Measurements from ENCODE around the gene PRKCH. TPM values are rescaled to one million over a fixed set of nuclear protein-coding genes. Genes with fewer than 3 reads are reported as not detected.
A peak's percentile ranks its signal among the peaks of the same experiment; 100 is the strongest.

Gene PRKCH
- total and polyA plus RNA-seq, 2 of the 13 experiments (the other 11 are each of a cell fraction or from before 2014, with no cell fraction given): 0.48 to 1.3 TPM

DNA sequence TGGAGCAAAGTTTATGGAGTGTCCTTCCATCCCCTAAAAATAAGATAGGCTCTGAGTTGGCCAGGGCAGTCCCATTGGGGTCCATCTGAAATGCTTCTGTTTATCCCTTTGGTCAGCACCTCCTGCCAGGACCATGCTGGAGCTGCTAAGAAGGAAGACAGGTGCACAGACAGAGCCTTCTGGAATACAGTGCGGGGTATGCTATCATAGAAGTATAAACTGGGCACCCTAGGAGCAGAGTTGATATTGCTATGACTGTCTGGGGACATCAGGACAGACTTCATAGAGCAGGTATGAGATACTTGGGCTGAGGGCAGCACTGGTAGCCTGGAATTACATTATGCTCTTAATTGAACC is 203.5 kb downstream of the PRKCH start (continued):
- TF ChIP-seq, protein P1, sequence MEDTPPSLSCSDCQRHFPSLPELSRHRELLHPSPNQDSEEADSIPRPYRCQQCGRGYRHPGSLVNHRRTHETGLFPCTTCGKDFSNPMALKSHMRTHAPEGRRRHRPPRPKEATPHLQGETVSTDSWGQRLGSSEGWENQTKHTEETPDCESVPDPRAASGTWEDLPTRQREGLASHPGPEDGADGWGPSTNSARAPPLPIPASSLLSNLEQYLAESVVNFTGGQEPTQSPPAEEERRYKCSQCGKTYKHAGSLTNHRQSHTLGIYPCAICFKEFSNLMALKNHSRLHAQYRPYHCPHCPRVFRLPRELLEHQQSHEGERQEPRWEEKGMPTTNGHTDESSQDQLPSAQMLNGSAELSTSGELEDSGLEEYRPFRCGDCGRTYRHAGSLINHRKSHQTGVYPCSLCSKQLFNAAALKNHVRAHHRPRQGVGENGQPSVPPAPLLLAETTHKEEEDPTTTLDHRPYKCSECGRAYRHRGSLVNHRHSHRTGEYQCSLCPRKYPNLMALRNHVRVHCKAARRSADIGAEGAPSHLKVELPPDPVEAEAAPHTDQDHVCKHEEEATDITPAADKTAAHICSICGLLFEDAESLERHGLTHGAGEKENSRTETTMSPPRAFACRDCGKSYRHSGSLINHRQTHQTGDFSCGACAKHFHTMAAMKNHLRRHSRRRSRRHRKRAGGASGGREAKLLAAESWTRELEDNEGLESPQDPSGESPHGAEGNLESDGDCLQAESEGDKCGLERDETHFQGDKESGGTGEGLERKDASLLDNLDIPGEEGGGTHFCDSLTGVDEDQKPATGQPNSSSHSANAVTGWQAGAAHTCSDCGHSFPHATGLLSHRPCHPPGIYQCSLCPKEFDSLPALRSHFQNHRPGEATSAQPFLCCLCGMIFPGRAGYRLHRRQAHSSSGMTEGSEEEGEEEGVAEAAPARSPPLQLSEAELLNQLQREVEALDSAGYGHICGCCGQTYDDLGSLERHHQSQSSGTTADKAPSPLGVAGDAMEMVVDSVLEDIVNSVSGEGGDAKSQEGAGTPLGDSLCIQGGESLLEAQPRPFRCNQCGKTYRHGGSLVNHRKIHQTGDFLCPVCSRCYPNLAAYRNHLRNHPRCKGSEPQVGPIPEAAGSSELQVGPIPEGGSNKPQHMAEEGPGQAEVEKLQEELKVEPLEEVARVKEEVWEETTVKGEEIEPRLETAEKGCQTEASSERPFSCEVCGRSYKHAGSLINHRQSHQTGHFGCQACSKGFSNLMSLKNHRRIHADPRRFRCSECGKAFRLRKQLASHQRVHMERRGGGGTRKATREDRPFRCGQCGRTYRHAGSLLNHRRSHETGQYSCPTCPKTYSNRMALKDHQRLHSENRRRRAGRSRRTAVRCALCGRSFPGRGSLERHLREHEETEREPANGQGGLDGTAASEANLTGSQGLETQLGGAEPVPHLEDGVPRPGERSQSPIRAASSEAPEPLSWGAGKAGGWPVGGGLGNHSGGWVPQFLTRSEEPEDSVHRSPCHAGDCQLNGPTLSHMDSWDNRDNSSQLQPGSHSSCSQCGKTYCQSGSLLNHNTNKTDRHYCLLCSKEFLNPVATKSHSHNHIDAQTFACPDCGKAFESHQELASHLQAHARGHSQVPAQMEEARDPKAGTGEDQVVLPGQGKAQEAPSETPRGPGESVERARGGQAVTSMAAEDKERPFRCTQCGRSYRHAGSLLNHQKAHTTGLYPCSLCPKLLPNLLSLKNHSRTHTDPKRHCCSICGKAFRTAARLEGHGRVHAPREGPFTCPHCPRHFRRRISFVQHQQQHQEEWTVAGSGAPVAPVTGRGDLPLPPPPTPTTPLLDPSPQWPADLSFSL (CRISPR knock-in tag; IDR thresholded peaks at IDR 0.05): no peak
- TF ChIP-seq ADNP (CRISPR knock-in tag; IDR thresholded peaks at IDR 0.05): no peak
- no peak for TF ChIP-seq HOXD1 (CRISPR knock-in tag; IDR thresholded peaks at IDR 0.05)
- TF ChIP-seq MEF2D (CRISPR knock-in tag; IDR thresholded peaks at IDR 0.05): no peak
- TF ChIP-seq ZNF558 (CRISPR knock-in tag; IDR thresholded peaks at IDR 0.05; ENCODE audit: borderline replicate concordance): no peak
- no peak for TF ChIP-seq ZNF629 (CRISPR knock-in tag; conservative IDR thresholded peaks at IDR 0.05)
- TF ChIP-seq FOXJ3 (CRISPR knock-in tag; IDR thresholded peaks at IDR 0.05; ENCODE audit: borderline replicate concordance): 0 out of 2 replicates have a peak, but pooled peaks have one; percentile 5
- no peak for TF ChIP-seq ZNF773 (CRISPR knock-in tag; IDR thresholded peaks at IDR 0.05; ENCODE audit: borderline replicate concordance)
- TF ChIP-seq, protein P2, sequence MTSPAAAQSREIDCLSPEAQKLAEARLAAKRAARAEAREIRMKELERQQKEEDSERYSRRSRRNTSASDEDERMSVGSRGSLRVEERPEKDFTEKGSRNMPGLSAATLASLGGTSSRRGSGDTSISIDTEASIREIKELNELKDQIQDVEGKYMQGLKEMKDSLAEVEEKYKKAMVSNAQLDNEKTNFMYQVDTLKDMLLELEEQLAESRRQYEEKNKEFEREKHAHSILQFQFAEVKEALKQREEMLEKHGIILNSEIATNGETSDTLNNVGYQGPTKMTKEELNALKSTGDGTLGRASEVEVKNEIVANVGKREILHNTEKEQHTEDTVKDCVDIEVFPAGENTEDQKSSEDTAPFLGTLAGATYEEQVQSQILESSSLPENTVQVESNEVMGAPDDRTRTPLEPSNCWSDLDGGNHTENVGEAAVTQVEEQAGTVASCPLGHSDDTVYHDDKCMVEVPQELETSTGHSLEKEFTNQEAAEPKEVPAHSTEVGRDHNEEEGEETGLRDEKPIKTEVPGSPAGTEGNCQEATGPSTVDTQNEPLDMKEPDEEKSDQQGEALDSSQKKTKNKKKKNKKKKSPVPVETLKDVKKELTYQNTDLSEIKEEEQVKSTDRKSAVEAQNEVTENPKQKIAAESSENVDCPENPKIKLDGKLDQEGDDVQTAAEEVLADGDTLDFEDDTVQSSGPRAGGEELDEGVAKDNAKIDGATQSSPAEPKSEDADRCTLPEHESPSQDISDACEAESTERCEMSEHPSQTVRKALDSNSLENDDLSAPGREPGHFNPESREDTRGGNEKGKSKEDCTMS (CRISPR knock-in tag; conservative IDR thresholded peaks at IDR 0.05): no peak
- TF ChIP-seq ZNF766 (CRISPR knock-in tag; IDR thresholded peaks at IDR 0.05; ENCODE audit: borderline replicate concordance): no peak
- 0 out of 2 replicates have a peak, but pooled peaks have one; percentile 3 for TF ChIP-seq ZNF644 (CRISPR knock-in tag; IDR thresholded peaks at IDR 0.05; ENCODE audit: low read depth)
- TF ChIP-seq, protein P3, sequence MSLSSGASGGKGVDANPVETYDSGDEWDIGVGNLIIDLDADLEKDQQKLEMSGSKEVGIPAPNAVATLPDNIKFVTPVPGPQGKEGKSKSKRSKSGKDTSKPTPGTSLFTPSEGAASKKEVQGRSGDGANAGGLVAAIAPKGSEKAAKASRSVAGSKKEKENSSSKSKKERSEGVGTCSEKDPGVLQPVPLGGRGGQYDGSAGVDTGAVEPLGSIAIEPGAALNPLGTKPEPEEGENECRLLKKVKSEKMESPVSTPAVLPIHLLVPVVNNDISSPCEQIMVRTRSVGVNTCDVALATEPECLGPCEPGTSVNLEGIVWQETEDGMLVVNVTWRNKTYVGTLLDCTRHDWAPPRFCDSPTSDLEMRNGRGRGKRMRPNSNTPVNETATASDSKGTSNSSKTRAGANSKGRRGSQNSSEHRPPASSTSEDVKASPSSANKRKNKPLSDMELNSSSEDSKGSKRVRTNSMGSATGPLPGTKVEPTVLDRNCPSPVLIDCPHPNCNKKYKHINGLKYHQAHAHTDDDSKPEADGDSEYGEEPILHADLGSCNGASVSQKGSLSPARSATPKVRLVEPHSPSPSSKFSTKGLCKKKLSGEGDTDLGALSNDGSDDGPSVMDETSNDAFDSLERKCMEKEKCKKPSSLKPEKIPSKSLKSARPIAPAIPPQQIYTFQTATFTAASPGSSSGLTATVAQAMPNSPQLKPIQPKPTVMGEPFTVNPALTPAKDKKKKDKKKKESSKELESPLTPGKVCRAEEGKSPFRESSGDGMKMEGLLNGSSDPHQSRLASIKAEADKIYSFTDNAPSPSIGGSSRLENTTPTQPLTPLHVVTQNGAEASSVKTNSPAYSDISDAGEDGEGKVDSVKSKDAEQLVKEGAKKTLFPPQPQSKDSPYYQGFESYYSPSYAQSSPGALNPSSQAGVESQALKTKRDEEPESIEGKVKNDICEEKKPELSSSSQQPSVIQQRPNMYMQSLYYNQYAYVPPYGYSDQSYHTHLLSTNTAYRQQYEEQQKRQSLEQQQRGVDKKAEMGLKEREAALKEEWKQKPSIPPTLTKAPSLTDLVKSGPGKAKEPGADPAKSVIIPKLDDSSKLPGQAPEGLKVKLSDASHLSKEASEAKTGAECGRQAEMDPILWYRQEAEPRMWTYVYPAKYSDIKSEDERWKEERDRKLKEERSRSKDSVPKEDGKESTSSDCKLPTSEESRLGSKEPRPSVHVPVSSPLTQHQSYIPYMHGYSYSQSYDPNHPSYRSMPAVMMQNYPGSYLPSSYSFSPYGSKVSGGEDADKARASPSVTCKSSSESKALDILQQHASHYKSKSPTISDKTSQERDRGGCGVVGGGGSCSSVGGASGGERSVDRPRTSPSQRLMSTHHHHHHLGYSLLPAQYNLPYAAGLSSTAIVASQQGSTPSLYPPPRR (CRISPR knock-in tag; IDR thresholded peaks at IDR 0.05; ENCODE audit: borderline replicate concordance): no peak
